Heart left ventricle (tissue), 16 donors: ENCODE data around the gene DES. TPM values are rescaled to one million over a fixed set of nuclear protein-coding genes. Genes with fewer than 3 reads are reported as not detected.

Experiments
- ATAC-seq, 4 donors: fragments of 200-7000 bp; cut with Tn5 transposase; one replicate each; pipeline ENCODE4 v1.9.1; 2020 to 2022; ENCODE audit warnings: moderate library complexity in 4 of 4, mild to moderate bottlenecking in 3 of 4, moderate number of reproducible peaks in 1 of 4
- DNase-seq, 5 donors: peaks; one replicate each; pipeline ENCODE4 v3.0.0-alpha.2; 2020
- H3K27ac ChIP-seq, 12 donors: fragments of 200-600 bp; sonication (generic) in 4 of 12; one replicate each; pipeline versions ENCODE4 v1.5.0 to v1.8.0; 2016 to 2022; ENCODE audit warnings: mild to moderate bottlenecking in 2 of 12
- H3K27me3 ChIP-seq, 9 donors: fragments of 200-600 bp; sonication (generic) in 2 of 9; one replicate each; pipeline versions ENCODE4 v1.5.1 to v1.8.0; 2016 to 2022; ENCODE audit warnings: mild to moderate bottlenecking in 3 of 9
- H3K36me3 ChIP-seq, 9 donors: fragments of 200-600 bp; sonication (generic) in 2 of 9; one replicate each; pipeline versions ENCODE4 v1.5.0 to v1.8.0; 2018 to 2022; ENCODE audit warnings: mild to moderate bottlenecking in 2 of 9
- H3K4me1 ChIP-seq, 12 donors: fragments of 200-600 bp; sonication (generic) in 4 of 12; one replicate each; pipeline versions ENCODE4 v1.5.0 to v1.8.0; 2016 to 2022; ENCODE audit warnings: mild to moderate bottlenecking in 3 of 12
- H3K4me3 ChIP-seq, 12 donors: fragments of 200-600 bp; sonication (generic) in 4 of 12; one replicate each; pipeline versions ENCODE4 v1.5.0 to v1.8.0; 2017 to 2022; ENCODE audit warnings: mild to moderate bottlenecking in 9 of 12, moderate library complexity in 4 of 12
- H3K9me3 ChIP-seq, 12 donors: fragments of 200-600 bp; sonication (generic) in 4 of 12; one replicate each; pipeline versions ENCODE4 v1.5.0 to v1.8.0; 2016 to 2022; ENCODE audit warnings: mild to moderate bottlenecking in 1 of 12
- CTCF ChIP-seq, 12 donors: fragments of 200-600 bp; sonication (generic) in 4 of 12; IDR thresholded peaks; one replicate each; pipeline versions ENCODE4 v1.5.0 to v1.8.0; 2018 to 2022; ENCODE audit warnings: antibody characterized with exemption in 12 of 12, mild to moderate bottlenecking in 5 of 12
- POLR2A ChIP-seq, 2 donors: fragments of 450-650 bp; IDR thresholded peaks; one replicate each; pipeline ENCODE4 v1.6.1; 2017; ENCODE audit warnings: antibody characterized with exemption in 2 of 2, mild to moderate bottlenecking in 2 of 2, moderate library complexity in 2 of 2
- WGBS, 4 donors: extraction: QIAGEN DNeasy Blood & Tissue Kit in 2 of 4; methylation state at CpG; one replicate each; pipeline versions ENCODE4 v1.1.5 to v1.1.7; 2013 to 2018; 5-methylcytosine and 5-hydroxymethylcytosine counted together
- intact Hi-C, 10 donors: fragments of 100-400 bp; cut with DNase I; formaldehyde crosslinking; loops; one replicate each; pipeline versions ENCODE4 v1.11.1 to v1.14.2; 2022
- polyA plus RNA-seq, 2 donors: library from polyadenylated mRNA; stranded (reverse); fragments of 200-250 nt; gene quantifications; one replicate each; pipeline ENCODE4 v1.2.3, GENCODE V29; 2013
- total RNA-seq, 9 donors: library from RNA; depleted of rRNA in 2 of 9; stranded (reverse); fragments of >200 nt in 2 of 9; fragmentation: NEBNext Ultra II Directional in 3 of 9; extraction: Animal tissue kit (Norgen Biotek cat#: 25700) in 3 of 9; gene quantifications; one replicate each; pipeline versions ENCODE4 v1.1.0 to v1.2.4, GENCODE V29; 2016 to 2023
- donor health status: ischemic (EF 13 %, LVEDD 7.1; RV severe dilation, severe dysfunction).
- donor health status: healthy with polysubstance abuse.
- donor health status: DM: no; HTN: yes; CAD: no.
- donor health status: DM: no; HTN: no; CAD: no.
- donor health status: ischemic (EF 25% LVEDD 6.9; RV normal size, moderate dysfunction).
- donor health status: ischemic (EF 25% LVEDD 5.7; RV mildly dilated, moderate dysfunction).
- donor health status: healthy.
- donor health status: DM: yes; HTN: yes; CAD: no.
- donor health status: ischemic (EF 35%, LVEDD 5.7; RV mildly dilated, moderate dysfunction).
- donor health status: nonischemic (EF 11% LVEDD 7.7; RV severe dilation, severe dysfunction).
- donor health status: DM: yes; HTN: yes; CAD: no.
- donor health status: PGD.
- donor health status: ischemic (EF 29% LVEDD 5.4; RV normal size, mild dysfunction).
- donor health status: nonischemic (EF 23%, LVEDD 6.1; RV moderate dilation, normal function).

The DES gene
- total and polyA plus RNA-seq, 11 donors = 9,618 to 28,674 (median 17,979) TPM

GRCh38 chr2:219402665-219403515, 15.3 kb upstream of the DES start:
- H3K27me3 ChIP-seq = peaks cover 0 to 3% (median 0%) of the 10 kb centered on the region in 9 donors
- 21% methylated on average over 15 of the region's 15 CpGs for WGBS, 4 donors
- no peaks in the 10 kb centered on the region for H3K9me3 ChIP-seq
- DNase-seq = peak in 4 of 5 donors; percentile 63 to 75 (median 68)
- TF ChIP-seq CTCF (IDR thresholded peaks at IDR 0.05) = peak; percentile 81 to 94 (median 88)
- TF ChIP-seq POLR2A (IDR thresholded peaks at IDR 0.05) = no peak
- no peaks in the 10 kb centered on the region for H3K36me3 ChIP-seq
- peak in 1 of 4 donors; percentile 26 for ATAC-seq
- H3K4me3 ChIP-seq = no peak overlapping the region
- H3K27ac ChIP-seq = peak overlapping the region in 7 of 12 donors; percentile 90 to 99 (median 93)
- H3K4me1 ChIP-seq = peaks cover 0 to 48% (median 17%) of the 10 kb centered on the region in 12 donors
- intact Hi-C loops = loop anchor here in 9 of 10 donors (1.0 to 10.0 kb wide), 9 partner anchors 34 to 222 kb away; partner anchors contain the start of gene SLC4A3 (in 1 of the 9)

GRCh38 chr2:219403861-219404260, 14.3 kb upstream of the DES start:
- H3K4me3 ChIP-seq = no peak overlapping the region
- intact Hi-C loops = loop anchor here in 9 of 10 donors (1.0 to 10.0 kb wide), 14 partner anchors 17 to 221 kb away; partner anchors contain the start of genes SPEG (in 2 of the 9) and SLC4A3 (in 1 of the 9)
- WGBS, 4 donors = 89 to 92% (median 90%) methylated on average over 9 of the region's 9 CpGs
- peak overlapping the region; percentile 83 to 99 (median 92) for H3K27ac ChIP-seq
- TF ChIP-seq POLR2A (IDR thresholded peaks at IDR 0.05) = no peak
- TF ChIP-seq CTCF (IDR thresholded peaks at IDR 0.05) = no peak
- H3K27me3 ChIP-seq = peaks cover 0 to 3% (median 0%) of the 10 kb centered on the region in 9 donors
- peaks cover 0 to 57% (median 17%) of the 10 kb centered on the region in 12 donors for H3K4me1 ChIP-seq
- ATAC-seq (no peak), DNase-seq (no peak)
- H3K36me3 ChIP-seq = no peaks in the 10 kb centered on the region
- no peaks in the 10 kb centered on the region for H3K9me3 ChIP-seq

- ATAC-seq (peak; percentile 57 to 66 (median 60)), DNase-seq (peak in 4 of 5 donors; percentile 55 to 77 (median 67))
- peaks cover 0 to 61% (median 17%) of the 10 kb centered on the region in 12 donors for H3K4me1 ChIP-seq
Observed at GRCh38 chr2:219404291-219404910, 13.8 kb upstream of the DES start.

More at GRCh38 chr2:219404291-219404910, 13.8 kb upstream of the DES start:
- Histone ChIP-seq H3K27ac (peak overlapping the region; percentile 83 to 99 (median 92)), H3K4me3 (peak overlapping the region in 7 of 12 donors; percentile 3 to 37 (median 19)), H3K27me3 (peaks cover 0 to 3% (median 0%) of the 10 kb centered on the region in 9 donors), H3K36me3 (no peaks in the 10 kb centered on the region), H3K9me3 (no peaks in the 10 kb centered on the region)
- 42 to 52% (median 50%) methylated on average over 10 of the region's 10 CpGs for WGBS, 4 donors
- no peak for TF ChIP-seq POLR2A (IDR thresholded peaks at IDR 0.05)
- TF ChIP-seq CTCF (IDR thresholded peaks at IDR 0.05) = no peak
- intact Hi-C loops = loop anchor here in 7 of 10 donors (2.0 to 10.0 kb wide), 12 partner anchors 16 to 220 kb away; partner anchors contain the start of genes SPEG (in 2 of the 7) and SLC4A3 (in 1 of the 7)
